ENCODE measurements around the gene RTF1.
"Not testable (repeated sequence)": the region's sequence is repeated elsewhere in the genome, so short reads cannot be mapped to it uniquely, and the experiment has no call there.

The RTF1 gene

DNA sequence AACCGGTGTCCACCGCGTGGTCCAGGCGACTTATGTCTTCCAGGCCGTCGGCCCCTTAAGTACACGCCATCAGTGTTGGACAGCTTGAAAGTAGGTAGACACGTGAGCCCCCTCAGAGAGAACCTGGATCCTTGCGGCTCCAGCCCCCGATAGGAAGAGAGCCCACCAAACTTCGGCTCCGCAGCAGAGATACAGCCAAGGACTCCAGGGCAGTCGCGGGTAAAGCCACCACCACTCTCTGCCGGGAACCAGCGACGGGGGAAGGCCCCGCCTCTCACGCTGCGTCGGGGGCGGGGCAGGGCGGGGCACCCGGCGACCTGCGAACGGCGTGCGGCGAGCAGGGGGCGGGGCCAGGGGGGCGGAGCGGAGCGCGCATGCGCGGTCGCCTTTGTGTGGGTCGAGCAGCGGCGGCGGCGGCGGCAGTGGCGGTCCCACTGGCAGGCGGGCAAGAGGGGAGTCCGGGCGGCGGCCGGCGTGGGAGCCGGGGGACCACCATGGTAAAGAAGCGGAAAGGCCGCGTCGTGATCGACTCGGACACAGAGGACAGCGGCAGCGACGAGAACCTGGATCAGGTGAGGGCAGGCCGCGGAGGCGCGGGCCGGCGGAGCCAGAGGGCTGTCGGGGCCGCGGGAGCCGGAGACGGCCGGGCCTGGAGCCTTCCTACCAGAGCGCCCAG lies at the start of gene RTF1:
Gene RTF1 (plus strand): TSS at position 354 of the 676 bp plus-strand sequence. CDS start 21 bp downstream, at position 375.
- FAIRE-seq, result no peak

DNA sequence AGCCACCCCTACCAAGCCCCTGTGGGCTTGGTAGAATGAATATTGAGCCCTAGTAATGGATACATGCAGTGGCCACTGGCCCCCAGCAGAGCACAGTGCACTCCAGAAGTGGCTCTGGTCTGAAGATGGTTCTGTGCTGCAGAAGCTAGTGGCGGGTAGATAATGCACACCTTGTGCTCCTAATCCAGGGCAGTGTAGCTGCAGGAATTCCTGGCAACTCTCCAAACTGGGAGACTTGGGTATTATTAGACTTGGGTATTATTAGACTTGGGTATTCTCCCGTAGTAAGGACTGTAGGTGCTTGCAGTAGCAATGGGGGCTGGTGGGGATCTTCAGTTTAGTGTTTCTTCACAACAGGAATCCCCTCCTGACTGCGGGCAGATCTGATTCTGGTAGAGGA lies 49.5 kb upstream of the RTF1 start:
- FAIRE-seq, result no peak

DNA sequence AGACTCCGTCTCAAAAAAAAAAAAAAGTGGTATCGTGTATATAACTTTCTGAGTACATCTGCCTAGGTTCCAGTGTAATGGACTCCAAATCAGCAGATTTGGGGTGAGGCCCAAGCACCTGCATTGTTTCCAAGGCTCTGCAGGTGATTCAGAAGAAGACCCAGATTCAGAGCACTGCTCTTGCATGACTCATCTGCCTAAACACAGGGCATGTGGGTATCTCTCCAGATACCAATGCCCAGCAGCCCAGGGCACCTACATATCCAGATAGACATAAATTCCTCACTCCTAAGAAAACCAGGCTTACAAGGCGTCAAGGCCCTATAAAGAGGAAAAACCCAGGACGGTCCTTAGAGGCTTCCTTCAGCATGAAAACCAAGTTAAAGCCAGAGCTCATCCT lies 38.9 kb upstream of the RTF1 start:
- no peak for FAIRE-seq

DNA sequence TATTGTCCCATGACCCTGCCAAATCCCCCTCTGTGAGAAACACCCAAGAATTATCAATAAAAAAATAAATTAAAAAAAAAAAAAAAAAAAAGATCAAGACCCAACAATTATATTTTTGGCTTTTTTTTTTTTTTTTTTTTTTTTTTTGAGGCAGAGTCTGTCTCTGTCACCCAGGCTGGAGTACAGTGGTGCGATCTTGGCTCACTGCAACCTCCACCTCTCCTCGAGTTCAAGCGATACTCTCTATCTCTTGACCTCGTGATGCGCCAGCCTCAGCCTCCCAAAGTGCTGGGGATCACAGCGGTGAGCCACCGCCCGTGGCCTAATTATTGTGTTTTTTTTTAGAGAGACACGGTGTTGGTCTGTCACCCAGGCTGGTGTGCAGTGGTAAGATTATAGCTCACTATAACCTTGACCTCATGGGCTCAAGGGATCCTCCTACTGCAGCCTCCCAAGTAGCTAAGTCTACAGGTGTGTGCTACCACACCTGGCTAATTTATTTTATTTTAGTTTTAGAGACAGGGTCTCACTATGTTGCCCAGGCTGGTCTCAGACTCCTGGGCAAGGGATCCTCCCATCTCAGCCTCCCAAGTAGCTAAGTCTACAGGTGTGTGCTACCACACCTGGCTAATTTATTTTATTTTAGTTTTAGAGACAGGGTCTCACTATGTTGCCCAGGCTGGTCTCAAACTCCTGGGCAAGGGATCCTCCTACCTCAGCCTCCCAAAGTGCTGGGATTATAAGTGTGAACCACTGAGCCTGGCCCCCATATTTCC lies 32.7 kb upstream of the RTF1 start:
- not testable (repeated sequence) for FAIRE-seq

DNA sequence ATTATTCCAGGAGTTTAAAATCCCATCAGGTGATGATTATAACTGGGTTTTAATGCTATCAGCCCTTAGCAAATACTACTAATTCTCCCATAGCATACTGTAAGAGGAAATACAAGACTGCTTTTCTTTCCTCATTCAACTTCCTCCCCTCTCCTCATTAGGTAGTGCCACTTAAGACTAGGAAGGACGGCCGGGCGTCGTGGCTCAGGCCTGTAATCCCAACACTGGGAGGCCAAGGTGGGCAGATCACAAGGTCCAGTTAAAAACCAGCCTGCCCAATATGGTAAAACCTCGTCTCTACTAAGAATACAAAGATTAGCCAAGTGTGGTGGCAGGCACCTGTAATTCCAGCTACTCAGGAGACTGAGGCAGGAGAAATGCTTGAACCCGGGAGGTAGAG lies 29.2 kb upstream of the RTF1 start:
- no peak for FAIRE-seq

DNA sequence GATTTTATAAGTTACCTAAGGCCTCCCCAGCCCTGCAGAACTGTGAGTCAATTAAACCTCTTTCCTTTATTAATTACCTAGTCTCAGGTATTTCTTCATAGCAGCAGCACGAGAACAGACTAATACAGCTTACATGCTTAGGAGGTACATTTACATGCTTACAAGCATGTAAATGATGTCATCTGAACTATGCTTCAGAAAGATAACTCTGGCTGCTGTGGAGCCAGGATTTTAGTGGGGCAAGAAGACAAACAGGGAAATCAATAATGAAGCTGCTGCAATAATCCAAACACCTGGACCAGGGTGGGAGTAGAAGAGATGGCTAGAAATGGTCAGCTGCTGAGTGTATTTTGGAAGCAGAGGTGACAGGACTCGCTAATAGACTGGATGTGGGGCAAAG lies 24.2 kb upstream of the RTF1 start:
- FAIRE-seq, result no peak

DNA sequence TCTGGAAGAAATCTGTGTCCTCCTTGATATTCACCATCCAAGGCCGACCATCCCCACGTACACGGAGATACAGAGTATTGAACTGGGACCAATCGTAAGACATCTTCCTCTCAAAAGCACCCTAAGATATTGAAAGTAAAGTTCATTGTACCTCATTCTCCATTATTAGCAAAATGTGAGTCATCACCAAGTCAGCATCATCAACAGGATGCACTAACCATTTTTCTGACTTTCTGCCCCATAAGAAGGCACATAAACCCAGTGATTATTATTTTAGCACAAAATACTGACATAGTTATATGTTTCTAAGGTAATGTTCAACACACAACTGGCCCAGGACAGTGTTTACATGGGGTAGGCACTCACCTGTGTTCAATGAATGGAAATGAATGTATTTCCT lies 22.0 kb upstream of the RTF1 start:
- no peak for FAIRE-seq

DNA sequence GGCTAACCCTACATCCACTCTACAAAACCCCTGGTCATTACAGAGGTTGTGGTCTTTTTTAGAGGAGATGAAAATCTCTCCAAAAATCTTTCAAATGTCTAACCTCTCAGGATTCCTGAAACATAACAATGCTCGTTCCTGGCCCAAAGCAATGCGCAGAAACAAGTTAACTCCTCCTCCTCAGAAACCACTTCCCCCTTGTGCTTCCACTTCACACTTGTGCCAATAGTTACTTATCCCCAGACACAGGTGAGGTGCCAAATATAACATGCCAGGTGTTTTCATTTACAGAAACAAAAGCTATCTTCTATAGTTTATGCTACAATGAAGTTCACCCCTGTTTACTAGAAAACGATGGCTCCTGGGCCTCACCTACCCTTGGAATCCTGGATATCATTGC lies 20.8 kb upstream of the RTF1 start:
- FAIRE-seq, result no peak

DNA sequence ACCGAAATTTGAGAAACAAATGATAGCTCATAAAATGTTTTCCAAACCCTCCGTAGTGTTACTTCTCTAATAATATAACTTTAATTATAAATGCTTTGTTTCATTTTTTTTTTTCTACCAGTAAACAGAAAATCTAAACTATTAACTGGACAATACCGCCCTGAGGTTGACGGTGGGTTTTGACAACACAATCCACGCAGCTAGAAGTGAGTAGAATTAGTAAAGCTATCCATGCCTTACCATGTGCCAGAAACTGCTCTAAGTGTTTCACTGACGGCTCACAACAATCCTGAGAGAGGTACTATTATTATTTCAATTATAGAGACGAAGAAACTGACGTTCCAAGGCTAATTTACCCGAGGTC lies 15.0 kb upstream of the RTF1 start:
- no peak for FAIRE-seq

DNA sequence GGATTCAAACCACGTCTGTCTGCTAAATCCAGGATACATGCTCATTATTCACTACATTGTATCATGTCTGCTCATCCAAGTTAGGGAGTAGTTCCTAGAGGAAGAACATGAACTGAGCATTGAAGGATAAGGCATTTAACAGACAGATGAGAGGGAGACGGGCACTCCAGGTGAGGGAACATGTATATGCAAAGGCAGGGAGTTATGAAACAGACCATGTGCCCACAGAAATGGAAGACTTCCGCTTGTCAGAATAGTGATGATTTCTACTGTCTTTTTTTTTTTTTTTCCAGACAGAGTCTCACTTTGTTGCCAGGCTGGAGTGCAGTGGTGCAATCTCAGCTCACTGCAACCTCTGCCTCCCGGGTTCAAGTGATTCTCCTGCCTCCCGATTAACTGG lies 9.6 kb upstream of the RTF1 start:
- no peak for FAIRE-seq

DNA sequence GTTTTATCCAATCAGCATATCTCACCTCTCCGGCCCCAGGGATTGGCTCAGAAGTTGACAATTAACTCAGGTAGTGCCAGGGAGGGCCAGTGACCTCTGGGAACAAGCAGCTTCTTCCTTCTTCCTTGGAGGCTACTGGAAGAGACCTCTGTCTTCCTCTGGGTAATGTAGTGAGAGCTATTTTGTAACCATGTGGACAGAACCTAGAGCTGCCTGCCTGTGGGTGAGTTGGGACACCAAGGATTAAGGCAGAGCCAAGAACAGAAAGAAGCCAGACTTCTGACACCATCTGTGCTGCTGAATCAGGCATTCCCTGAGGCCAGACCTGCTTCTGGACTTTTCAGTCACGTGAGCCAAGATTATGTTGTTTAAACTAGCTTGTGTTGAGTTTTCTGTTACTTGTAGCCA lies 8.7 kb upstream of the RTF1 start:
- no peak for FAIRE-seq

DNA sequence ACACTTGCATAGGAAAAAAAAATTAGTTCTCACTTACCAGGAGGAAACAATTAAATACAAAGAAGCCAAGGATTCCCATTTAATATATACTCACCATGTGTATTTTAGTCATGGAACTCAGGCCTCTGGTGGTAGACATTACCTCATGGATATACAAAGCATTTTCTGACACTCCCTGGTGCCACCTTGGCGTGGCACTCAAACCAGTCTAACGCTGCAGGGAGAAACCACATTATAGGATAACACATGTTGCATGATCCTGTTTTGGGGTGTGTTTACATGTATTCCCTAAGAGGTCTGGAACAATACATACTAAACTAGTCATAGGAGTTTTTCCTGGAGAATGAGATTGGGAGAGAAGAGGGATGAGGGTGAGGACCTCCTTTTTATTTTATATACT lies 5.9 kb upstream of the RTF1 start:
- no peak for FAIRE-seq

DNA sequence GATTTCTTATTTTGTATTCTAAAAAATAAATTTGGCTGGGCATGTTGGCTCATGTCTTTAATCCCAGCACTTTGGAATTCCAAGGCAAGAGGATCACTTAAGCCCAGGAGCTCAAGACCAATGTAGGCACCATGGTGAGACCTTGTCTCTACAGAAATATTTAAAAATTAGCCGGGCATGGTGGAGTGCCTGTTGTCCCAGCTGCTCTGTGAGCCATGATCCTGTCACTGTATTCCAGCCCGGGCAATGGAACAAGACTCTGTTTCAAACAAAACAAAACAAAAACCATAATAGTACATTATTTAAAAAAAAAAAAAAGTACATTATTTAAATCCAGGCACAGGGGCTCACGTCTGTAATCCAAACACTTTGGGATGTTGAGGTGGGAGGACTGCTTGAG lies 5.5 kb upstream of the RTF1 start:
- FAIRE-seq, result no peak

DNA sequence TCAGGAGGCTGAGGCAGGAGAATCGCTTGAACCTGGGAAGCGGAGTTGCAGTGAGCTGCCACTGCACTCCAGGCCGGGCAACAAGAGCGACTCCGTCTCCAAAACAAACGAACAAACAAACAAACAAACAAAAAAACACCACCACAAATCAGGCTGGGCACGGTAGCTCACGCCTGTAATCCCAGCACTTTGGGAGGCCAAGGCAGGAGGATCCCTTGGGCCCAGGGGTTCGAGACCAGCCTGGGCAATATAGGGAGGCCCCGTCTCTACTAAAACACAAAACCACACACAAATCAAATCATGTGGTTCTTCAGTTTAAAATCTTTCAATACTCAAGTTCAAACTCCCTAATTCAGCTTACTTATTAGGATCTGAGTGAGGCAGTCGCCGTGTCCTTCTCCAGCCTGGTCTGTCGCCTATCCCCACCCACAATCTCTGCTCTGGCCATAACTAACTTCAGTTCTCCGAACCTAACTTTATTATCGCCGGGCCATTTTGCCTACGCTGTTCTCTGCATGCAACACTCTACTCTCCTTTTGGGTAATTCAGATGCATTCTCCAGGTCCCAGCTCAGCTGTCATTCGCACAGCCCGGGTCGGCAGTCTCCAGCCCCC lies 660 bp upstream of the RTF1 start:
- FAIRE-seq, result no peak

DNA sequence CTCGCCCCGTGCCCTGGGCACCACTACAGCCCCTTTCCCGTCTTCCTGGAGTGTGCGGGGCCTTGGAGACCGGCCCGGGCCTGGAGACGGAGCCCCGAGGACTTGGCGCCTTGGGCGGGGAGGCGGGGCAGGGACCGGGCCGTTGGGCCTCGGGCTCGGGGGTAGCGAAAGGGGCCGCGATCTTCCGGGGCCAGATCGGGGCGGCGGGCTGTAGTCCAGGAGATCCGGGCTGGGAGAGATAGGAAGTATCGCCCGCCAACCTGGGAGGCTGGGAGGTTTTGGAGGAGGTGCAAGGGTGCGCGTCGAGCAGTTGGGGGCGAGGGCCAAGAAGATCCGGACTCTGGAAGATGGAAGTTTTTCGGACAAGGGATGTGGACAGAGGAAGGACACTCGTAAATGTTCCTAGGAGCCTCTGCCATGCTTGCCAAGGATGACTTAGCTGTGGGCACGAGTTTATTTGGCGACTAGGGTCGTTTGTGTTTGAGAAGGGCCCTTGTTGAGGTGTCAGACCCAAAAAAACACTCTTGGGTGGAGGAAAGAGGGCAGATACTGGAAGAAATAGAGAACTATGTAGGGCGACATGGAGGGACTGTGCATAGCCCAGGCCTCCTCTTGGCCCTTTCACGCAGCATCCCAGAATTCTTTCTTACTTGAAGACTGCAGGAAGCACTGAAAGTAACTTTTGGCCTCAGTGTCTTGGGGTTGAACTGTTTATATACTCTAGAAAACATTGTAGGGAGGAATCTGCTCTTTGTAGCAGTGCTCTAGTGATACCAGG lies 712 bp downstream of the RTF1 start:
- no peak for FAIRE-seq

DNA sequence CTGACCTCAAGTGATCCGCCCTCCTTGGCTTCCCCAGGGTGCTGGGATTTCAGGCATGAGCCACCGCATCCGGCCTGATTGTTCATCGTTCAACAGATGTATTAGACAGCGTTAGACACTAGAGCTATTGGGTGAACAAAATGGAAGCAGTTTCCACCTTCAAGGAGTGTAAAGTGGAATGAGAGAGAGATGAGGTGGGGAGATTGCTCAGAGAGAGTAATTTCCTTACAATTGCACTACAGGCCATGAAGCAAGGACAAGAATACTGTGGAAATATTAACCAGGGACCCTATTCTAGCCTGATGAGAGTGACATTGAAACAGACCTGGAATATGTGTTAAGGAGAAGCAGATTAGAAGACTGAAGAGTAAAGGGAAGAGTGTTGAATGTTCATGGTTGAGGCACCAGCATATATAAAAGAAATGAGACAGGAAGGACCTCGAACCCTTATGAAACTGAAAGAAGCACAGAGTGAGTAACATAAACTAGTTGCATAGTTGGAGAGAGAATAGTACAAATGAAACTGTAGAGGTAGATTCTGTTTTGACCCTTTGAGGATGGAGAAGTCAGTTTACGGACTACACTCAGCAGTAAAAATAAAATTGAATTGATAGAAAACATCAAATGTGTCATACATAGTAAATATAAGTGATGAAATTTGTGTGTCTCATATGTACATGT lies 7.2 kb downstream of the RTF1 start:
- FAIRE-seq, result no peak

DNA sequence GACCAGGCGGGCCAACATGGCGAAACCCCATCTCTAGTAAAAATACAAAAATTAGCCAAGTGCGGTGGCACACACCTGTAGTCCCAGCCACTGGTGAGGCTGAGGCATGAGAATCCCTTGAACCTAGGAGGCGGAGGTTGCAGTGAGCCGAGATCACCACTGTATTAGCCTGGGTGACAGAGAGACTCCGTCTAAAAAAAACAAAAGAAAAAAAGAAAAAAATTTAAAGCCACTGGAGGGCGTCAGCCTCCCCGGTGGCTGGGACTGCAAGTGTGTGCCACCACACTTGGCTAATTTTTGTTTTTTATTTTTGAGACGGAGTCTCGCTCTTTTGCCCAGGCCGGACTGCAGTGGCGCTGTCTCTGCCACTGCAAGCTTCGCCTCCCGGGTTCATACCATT lies 7.9 kb downstream of the RTF1 start:
- no peak for FAIRE-seq

DNA sequence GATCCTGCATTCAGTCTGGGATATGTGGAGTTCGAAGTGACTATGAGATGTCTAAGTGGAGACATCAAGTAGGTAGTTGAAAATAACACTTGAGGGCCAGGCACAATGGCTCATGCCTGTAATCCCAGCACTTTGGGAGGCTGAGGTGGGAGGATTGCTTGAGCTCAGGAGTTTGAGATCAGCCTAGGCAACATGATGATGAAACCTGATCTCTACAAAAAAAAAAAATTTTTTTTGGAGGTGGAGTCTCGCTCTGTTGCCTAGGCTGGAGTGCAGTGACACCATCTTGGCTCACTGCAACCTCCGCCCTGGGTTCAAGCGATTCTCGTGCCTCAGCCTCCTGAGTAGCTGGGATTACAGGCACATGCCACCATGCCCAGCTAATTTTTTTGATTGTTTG lies 9.0 kb downstream of the RTF1 start:
- FAIRE-seq, result not testable (repeated sequence)

DNA sequence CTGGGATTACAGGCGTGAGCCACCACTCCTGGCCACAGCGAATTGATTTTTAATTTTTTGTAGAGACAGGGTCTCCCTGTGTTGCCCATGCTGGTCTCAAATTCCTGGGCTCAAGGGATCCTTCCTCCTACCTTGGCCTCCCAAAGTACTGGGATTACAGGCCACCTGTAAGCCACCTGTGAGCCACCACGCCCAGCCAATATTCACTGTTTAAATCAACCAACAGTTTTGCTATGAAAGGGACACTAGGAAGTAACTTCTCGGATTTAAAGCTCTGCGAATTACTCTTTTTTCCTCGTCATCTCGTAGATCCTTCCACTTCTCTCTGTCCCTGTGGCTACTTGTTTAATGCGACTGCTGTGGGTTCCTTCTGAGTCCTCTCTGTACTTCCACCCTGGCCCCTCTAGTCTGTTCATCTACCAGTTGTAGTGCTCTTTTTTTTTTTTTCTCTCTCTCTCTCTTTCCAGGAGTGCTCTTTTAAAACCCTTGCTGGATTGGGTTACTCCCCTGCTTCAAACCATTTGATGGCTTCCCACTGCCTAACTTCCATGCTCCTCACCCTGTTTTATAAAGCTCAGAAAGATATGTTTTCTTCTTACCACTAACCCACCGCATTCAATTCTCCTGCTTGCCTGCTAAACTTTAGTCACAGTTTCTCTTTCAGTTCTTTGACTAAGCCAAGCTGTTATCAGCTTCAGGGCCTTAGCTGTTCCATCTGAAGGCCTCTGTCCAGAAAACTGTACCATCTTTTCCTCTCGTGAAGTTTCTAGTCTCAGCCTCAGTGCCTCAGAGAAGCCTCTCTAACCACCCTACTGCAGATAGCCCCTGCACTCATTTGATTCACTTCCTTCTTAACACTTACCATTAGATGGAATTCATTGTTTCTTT lies 12.4 kb downstream of the RTF1 start:
- FAIRE-seq, result no peak

DNA sequence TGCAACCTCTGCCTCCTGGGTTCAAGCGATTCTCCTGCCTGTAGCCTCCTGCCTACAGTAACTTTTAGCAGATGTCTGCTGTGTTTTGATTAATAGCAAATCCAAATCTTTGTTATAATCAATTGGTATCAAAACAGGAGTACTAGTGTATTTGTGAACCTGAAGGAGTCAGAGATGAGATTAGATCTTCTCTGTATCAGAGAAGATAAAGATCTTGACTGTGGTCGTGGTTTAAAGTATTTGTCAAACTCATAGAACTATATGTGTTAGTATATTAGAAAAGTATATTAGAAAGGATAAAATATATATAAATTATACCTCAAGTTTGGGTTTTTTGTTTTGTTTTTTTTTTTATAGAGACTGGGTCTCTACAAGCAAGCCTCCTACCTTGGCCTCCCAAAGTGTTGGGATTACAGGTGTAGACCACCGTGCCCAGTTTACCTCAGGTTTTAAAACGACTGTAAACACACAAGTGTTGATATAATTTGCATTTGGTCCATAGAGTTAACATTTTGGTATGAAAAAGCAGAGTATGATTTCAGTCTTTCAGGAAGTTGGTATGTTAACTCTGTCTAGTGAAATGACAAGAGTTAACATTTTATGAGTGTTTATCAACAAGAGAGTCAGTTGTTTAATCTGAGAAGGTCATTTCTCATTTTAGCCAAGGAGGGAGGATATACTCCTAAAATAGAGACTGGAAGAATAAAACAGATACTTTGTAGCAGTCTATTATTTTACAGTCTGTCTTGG lies 18.3 kb downstream of the RTF1 start:
- FAIRE-seq, result no peak

DNA sequence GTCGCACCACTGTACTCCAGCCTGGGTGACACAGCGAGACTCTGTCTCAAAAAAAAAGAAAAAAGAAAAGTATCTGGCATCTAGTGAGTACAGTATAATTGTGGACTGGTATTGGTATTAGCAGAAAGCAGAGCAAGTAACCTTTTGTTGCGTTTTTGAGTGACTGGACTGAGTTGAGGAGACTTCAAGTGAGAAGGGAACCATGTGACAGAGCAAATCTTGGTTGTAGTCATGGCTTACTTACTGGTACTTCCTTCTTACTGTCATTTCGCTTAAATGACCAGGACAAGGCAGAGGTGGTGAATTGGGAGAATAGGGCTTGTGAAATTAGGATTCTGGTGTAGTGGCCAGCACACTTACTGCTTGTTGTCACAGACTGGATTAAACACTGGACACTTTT lies 20.6 kb downstream of the RTF1 start:
- no peak for FAIRE-seq

Data from TTC549 (cell line).